ENCODE measurements around the gene PLXNA1.

The PLXNA1 gene

DNA sequence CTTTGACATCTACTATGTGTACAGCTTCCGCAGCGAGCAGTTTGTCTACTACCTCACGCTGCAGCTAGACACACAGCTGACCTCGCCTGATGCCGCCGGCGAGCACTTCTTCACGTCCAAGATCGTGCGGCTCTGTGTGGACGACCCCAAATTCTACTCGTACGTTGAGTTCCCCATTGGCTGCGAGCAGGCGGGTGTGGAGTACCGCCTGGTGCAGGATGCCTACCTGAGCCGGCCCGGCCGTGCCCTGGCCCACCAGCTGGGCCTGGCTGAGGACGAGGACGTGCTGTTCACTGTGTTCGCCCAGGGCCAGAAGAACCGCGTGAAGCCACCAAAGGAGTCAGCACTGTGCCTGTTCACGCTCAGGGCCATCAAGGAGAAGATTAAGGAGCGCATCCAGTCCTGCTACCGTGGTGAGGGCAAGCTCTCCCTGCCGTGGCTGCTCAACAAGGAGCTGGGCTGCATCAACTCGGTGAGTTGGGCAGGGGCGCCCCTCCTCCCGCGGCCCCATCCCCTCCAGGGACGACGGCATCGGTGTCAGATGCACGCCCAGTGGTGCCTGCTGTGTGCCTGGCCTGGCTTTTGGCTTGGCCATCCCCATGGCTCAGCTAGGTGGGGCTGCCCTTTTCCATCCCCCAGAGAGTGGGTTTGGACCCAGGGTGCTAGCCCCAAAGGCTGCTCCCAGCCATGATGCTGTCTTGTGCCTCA, 6.6 kb downstream of the PLXNA1 start:
- DNase-seq: no peak

DNA sequence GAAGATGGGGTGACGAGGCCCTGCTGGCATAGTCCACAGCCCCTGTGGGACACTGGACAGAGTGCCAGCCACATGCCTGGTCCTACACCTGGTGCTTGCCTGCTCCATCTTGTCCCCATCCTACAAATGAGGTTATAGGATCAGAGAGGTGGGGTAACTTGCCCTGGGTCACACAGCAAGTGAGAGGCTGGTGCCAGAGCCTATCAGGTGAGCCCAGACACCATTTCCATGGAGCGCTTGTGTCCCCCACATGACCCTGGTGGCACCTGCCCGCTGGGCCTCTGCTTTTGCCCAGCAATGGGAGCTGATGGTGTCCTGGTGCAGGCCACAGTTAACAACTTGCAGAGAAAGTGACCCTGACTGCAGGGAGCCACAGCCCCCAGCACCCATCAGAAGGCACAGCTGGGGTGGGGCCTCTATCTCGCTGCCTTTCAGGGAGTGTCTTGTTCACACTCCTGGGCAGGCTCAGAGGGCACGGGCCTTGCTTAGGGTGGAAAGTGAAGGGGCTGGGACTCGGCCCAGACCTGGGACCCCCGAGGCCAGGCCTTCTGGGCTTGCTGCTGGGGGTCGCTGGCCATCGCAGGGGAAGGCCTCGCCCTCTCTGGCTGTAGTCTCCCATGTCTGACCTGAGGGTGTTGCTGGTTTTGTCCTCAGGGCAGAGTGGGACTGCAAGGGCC, 7.2 kb downstream of the PLXNA1 start:
- no peak for DNase-seq

DNA sequence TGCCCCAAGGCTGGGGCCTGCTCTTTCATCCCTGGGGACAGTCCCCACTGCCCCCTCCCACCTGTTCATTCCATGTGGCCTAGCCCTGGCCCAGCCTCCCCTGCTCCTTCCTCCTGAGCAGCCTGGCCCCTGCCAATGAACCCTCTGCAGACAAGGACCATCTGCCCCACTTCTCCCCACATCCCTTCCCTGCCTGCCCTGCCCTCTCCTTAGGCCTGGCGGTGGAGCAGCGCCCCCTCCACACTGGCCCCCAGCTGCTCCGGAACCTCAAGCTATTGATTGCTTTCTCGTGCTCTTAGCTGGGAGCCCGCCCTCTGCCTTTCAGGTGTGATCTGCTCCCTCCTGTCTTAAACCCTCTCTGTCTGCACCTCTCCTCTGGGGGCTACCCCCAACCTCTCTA, 8.0 kb downstream of the PLXNA1 start:
- no peak for DNase-seq

DNA sequence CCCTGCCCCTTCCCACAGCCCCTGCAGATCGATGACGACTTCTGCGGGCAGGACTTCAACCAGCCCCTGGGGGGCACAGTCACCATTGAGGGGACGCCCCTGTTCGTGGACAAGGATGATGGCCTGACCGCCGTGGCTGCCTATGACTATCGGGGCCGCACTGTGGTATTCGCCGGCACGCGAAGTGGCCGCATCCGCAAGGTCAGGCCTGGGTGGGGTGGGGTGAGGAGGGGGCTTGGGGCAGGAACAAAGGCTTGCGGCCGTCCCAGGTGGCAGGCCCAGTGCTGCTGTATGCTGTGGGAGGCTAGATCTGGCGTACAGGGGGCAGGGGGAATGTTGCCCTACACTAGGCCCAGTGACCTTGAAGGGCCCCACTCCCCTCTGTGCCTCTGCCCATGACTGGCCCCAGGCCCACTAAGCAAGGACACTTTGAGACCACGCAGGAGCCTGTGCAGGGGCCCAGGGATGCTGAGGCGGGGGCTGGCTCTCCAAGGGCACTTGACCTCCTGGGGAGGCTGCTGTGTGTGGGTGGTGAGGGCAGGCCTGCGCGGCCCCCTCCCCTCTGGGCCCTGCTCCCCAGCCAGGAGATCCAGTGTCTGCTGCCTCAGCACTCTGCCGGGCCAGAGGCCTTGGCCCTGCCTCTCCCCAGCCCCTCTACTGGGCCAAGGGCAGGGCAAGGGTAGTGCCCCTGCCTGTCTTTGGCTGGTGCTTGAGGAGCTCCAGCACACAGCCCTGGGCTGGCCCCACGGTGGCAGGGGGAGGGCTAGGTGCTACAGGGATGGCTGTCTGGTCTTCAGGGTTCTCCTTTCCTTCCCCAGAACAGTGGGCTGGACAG, 8.7 kb downstream of the PLXNA1 start:
- DNase-seq: no peak

DNA sequence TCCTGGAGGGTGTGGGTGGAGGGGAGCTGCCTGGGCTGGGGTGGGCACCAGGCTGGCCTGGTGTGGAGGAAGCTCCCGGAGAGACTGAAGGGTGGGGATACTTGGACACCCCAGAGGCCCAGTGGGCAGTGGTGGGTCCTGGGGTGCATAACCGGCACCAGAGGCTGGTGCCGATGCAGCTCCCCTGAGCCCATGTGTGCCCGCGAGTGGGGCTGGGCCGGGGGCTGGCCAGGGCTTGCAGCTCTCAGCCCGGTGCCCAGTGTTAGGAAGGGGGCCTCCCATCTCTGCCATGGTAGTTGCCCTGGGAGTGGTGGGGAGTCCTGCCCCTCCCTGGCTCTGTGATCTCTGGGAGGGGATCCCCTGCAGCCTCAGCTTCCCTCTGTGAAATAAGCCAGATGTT, 9.3 kb downstream of the PLXNA1 start:
- DNase-seq: no peak

DNA sequence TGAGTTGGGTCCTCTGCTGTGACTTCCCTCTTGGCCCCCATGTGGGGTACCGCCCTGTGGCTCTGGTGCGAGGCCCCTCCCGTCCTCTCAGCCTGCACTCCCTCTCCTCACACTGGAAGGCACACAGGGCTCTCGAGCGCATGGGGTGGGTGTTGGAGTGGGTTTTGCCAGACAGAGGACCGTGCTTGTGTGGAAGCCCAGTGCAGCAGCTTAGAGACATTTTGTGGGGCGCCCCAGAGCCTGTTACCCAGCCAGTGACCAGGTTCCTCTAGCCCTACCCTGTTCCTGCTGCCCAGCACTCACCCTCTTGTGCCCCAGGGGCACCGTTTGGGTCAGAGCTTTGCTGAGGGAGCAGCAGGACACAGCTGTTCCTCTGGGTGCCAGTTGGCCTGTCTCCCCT, 9.9 kb downstream of the PLXNA1 start:
- DNase-seq: no peak

DNA sequence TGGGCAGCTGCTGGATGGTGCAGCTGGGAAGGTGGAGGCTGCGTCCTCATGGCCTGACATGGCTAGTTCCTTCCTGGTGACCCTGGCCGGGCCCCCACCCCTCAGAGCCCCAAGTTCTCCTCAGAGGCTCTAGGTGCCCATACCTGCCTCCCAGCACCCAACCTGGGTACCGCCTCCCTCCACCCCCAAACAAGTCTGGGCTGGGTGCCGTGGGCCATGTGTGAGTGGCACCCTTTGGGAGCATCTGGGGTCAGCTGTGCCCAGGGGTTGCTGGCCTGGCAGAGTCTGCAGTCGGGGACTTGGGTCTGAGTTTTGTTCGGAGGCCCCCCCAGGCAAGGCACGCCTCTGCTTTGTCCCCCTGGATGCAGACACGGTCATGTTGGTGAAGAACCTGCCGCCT, 10.5 kb downstream of the PLXNA1 start:
- DNase-seq: no peak

DNA sequence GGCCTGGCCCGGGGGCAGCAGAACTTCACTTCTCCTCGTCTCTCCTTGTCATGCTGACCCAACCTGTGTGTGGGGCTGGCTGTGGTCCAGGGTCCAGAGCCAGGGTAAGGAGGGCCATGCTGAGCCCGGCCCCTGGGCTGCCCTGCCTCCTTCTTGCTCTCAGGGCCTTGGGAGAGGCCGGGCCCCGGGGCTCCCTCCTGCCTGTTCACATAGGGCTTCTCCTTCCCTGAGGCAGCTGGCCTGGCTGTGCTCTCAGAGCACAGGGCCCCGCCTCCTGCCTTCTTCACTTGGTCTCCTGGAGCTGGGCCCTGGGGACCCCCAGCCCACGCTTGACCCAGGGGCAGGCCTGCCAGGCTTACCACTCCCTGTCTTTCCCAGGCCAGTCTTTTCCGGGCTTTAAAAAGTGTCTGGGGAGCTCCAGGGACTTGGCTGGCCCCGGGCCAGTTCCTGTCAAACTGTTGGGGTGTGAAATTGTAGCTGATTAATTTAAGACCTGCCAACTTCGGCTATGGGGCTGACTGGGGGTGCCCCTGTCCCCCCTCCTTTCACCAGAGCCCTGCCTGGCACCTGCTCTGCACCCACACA, 11.8 kb downstream of the PLXNA1 start:
- DNase-seq: no peak

DNA sequence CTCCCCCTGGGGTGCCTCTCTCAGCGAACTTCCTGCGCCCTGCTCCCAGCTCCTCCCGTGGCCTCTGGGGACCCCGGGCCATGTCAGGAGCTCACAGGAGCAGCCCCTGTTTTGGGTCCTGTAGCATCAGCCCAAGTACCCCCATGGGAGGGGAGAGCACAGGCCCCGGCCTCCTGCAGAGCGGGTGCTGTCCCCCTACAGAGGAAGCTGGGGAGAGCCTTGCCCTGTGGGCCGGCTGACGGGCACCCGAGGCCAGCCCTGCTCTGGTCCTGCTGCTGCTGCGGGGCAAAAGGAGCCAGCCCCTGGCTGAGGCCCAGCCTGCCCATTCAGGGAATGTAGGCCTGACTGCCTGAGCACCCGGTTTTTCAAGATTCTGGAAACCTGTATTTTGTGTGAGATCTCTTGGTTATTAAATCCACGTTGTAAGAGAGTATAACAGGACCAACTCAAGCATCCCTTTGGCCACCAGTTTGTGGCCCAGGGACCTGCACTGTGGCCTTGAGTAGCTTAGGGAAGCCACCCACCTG, 12.4 kb downstream of the PLXNA1 start:
- no peak for DNase-seq

DNA sequence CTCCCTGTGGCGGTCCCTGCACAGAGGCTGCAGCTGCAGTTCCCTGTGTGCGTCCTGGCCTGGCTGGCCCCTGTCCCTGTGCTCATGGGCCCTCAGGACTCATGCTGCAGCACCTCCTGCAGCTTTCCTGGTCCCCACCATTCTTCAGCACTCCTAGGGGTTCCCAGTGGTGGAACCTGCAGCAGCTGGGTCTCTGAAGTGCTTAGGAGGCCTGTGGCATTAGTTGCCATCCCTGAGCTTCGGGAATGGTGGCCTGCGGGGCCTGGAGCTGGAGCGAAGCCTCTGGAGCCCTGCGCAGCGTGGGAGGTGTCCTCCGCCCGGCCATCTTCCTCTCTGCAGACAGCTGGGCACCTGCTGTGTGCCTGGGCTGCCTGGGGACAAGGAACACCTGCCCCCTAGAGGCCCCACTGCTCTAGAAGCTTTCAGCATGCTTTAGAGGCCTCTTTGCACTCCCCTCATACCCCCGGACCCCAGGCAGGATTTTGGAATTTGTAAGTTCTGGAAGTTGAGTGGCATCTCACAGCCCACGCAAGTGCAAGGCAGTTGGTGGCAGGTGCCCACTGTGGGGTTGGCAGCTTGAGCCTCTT, 13.1 kb downstream of the PLXNA1 start:
- DNase-seq: no peak

DNA sequence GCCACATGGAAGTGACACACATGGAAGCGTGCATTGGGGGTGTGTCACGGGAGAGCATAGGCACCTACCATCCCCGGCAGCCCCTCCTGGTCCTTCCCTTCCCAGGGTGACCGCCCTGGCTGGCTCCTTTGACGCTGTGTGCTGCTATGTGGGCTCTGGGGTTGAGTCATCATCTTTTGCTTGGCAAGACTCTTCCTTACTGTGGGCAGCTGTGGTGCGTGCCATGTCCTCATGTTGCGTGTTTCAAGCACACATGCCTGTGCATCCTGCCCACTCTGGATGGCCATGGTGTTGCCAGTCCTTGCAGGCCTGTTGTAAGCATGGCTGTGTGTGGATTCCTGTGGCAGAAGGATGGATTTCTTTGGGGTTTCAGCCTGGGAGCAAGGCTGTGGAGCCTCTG, 14.0 kb downstream of the PLXNA1 start:
- no peak for DNase-seq

DNA sequence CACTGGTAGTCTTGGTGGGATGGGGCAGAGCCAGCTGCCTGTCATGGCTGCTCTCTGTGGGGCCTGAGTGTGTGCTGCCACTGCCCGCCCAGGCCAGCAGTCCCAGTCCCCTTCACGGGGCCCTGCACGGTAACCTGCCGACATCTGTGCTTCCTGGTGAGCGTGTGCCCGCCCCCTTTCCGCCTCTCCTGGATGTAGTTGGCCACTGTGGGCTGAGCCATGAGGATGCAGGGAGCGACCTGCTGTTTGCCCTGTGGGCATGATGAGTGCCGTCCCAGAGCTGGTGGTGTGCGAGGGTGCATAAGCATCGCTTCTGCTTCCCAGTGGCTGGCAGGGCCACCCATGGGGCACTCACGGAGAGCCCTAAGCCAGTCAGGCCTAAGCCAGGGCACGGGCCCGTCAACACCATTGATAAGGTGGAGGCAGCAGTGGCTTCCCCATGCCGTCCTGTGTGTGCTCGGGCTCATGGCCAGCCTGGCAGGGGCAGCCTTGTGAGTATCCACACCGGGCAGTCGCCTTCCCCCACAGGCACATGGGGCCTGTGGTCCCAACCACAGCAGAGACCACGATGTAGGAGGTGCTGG, 14.6 kb downstream of the PLXNA1 start:
- no peak for DNase-seq

DNA sequence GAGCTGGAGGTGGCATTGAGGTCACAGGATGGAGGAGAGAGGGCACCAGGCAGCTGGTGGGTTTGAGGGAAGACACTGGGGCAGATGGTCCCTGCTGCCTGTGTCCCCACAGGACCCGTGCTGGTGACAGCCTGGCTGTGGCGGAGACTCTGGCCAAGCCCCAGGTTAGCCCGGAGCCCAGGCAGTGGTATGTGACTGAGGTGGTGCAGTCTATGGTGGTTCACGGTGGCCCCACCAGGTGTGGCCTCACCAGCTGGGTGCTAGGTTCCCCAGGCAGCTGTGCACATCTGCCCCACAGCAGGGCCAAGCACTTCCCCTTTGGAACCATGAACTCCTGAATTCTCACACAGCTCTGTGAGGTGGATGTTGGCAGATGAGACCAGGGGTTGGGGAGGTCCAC, 15.4 kb downstream of the PLXNA1 start:
- DNase-seq: no peak

DNA sequence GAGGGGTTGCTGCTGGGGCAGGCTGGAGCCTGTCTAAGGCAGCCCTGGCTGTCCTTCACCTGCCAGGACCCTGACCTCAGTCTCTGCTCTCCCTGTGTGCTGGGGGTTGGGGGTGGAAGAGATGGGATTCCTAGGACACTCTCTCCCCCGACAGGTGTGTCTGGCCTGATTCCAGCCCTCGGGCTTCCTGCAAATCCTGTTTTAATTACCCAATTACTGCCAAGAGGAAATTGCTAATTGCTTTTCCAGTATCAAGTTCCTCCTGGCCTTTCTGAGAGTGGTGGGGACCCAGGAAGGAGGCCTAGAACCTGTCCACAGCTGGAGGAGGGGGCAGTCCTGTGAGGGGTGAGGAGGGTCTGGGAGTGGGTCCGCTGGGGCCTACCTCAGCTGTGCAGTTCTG, 15.8 kb downstream of the PLXNA1 start:
- DNase-seq: no peak

DNA sequence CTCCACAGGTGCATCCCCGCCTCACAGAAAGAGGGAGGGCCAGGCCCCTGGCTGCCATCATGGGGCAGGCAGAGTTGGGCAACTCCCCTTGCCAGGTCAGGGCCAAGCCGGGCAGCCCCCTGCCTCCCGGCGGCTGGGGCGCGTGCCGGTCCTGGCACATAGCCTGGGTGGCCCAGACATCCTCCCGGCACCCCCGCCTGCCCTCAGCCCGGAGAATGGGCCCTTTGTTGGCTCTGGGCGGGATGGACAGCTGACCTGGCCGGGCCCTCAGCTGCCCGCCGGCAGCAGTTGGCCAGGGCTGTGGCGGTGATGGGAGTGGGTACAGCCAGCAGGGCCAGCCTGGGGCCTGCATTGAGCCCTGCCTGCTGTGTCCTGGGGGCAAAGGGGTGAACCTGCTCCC, 16.5 kb downstream of the PLXNA1 start:
- no peak for DNase-seq

DNA sequence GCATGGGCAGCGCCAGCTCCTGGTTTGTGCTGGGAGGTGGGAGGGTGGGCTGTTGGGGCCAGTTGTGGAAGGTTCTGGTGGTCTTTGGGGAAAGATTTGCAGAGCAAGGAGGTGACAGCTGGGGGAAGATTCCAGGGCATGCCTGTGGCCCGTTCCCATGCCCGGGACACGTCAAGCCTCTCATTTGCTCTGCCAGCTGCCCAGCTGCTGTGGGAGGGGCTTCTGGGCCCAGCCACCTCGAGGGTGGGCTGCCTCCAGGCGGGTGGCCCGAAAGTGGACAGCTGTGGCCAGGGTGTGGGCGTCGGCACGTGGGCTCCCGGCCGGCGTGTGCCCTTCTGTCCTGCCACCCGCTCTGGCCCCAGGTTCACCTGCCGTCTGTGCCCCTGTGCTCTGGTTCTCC, 17.2 kb downstream of the PLXNA1 start:
- no peak for DNase-seq

DNA sequence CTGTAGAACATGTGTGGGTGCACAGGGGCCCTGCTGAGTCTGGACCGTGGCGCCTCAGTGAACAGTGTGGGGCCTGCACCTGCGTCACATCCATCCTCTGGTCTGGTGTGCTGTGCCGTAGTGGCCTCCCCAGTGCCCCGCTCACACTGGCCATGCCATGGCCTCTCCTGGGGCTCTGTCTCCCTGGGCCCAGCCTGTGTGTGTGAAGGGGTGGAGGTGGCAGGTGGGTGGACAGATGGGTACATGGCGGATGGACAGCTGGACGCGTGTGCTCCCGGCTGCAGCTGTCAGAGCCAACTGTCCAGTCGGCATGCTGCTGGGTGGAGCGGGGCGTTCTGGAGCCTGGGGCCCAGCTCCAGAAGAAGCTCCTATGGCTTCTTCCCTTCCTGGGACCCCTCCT, 17.8 kb downstream of the PLXNA1 start:
- no peak for DNase-seq

DNA sequence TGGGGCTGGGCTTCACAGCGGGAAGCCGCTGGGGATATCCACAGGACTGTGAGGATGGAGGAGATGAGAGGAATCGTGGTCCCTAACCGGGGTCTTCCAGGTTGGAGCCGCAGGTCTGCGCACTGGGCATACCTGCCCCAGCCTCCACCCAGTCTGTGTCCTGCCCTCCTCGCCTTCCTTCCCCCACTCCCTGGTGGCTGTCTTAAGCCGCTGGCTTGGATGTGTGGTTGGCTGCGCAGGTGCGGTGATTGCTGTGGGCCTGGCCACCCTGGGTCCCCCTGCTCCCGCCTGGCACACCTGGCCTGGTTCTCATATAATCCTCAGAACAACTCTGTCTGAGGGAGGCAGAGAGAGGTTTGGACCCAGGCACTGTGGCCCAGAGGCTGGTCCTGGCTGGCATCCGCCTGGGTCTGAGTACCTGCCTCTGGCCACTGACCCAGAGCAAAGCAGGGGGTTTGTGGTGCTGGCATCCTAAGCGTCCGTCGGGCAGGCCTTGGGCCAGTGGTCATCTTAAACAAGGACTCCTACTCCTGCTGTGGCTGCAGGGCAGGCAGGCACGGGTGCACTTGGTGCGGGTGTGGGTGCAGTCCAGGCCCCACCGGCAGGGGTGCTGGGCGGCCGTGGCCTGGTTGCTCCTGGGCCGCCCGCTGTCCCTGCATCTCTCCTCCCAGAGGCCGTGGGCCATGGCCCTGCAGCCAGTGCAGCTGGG, 18.7 kb downstream of the PLXNA1 start:
- no peak for DNase-seq

DNA sequence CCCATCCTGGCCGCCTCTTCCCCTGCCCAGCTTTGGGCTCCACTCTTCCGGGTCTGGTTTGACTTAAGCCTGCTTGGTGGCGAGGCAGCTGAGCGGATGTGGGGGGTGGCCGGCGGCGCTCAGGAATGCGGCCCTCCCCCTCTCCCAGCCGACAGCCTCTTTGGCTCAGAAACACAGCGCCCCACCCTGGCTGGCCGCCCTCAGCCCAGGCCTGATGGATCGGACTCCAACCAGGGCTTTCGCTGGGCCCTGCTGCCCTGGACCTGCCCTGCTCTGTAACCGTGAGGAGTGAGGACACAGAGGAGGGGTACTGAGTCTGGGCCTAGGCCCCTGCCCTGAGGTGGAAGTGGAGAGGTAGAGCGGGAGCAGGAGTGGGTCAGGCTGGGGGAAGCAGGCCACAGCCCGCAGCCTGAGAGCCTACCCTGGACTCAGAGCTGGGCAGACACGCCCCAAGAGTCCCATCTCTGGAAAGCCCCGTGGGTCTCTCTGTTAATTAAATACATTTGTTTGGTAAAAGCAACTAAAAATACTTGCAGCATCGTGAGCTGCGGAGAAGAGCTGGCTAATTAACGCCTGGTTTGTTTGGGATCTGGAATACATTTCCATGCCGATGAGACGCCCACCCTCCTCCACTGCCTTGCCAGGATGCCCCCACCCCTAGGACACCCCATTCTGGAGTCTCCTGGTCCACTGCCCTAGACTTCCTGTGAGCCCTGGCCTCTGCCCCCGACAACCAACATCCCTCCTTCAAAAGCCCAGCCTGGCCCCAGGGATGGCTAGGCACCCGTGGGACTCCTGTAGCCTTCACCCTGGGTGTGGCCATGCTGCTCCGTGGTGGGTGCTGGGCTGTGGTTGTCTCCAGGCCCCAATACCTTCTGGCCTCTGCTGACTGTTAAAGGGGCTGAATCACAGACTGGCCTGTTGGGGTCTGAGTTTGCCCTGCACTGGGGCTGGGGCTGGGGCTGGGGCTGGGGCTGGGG, 19.6 kb downstream of the PLXNA1 start:
- no peak for DNase-seq

DNA sequence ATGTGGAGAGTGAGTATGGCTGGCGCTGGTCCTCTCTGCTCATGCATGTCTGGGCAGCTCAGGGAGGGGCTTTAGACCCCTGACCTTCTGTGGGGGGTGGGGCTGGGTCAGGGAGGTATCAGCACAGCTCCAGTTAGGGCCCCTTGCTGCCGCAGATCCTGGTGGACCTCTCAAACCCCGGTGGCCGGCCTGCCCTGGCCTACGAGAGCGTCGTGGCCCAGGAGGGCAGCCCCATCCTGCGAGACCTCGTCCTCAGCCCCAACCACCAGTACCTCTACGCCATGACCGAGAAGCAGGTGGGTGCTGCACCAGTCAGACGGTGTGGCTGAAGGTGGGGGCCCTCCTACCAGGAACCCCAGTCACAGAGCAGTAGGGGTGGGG, 20.2 kb downstream of the PLXNA1 start:
- DNase-seq: no peak

Data from stimulated activated CD4-positive, alpha-beta T cell treated with anti-CD3 and anti-CD28 coated beads, Interleukin-12 subunit alpha, Interleukin-12 subunit beta, amount 100 ng/mL, for 4 hours (primary cell).